SU-DHL-6 (cell line): ENCODE data around the gene MYLK.

ENCODE experiments used
- CTCF ChIP-seq: fragments of 200-600 bp; sonication (generic); IDR thresholded peaks from one replicate; pipeline ENCODE4 v1.5.1; 2017; ENCODE audit warnings: antibody characterized with exemption, mild to moderate bottlenecking, low read length, moderate library complexity; ENCODE audit not compliant: insufficient read depth, poor library complexity, severe bottlenecking
- EZH2phosphoT487 ChIP-seq: fragments of 200-600 bp; sonication (generic), shearing (Covaris generic); conservative IDR thresholded peaks from 2 replicates; pipeline ENCODE4 v1.6.1; 2018; ENCODE audit warnings: mild to moderate bottlenecking, antibody characterized with exemption, low read length, moderate library complexity, mixed read lengths

- TF ChIP-seq CTCF, result no peak
- TF ChIP-seq EZH2phosphoT487, result no peak
Observed at GRCh38 chr3:123685780-123686179, 198.4 kb downstream of the MYLK start.
